HG02678 (cell line): Measurements from ENCODE around the gene TMEM266.

Source experiments
- ATAC-seq: cut with Tn5 transposase; IDR thresholded peaks from one replicate; pipeline ENCODE4 v1.9.1; 2021; ENCODE audit warnings: mild to moderate bottlenecking, moderate library complexity; ENCODE audit not compliant: unreplicated experiment

TMEM266 gene

DNA sequence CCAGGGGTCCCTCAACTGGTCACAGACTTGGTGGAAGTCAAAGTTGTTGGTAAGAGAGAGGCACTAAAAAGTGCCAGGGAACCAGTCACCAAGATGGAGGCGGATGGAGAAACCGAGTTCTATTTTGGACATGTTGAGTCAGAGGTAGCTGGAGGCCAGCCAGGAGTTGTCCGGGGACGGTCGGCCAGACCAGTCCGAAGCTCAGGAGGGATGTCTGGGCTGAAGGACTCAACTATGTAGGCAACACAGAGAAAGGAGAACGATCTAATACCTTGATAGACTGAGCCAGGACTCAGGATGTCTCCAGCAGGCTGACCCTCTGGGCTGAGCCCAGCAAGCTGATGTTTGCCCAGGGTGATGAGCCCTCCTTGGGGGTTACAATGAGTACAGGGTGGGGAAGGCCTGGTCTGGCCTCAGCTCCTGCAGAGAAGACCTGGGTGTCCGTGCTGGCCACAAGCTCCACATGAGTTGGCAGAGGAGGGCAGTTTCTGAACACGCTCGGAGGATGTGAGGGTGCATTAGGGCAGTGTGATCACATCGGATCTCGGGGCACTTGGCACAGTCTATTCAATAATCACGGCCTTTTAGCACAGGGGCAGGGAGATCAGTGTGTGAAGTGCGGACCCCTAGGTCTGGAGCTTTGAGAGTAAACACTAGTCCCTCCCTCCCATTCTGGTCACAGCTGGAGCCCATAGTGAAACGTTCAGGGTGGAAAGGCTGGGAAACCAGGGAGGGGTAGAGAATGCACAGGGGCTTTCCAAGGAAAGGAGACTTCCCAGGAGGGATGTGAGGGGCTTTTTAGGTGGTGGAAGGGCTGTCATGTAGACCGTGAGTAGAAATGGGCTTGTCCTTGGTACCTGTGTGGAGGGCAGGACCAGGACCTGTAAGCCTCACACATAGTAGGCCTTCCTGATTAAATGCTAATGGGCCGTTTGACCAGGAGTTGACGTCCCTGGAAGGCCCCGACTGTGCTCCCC is 139.6 kb downstream of the TMEM266 start:
- ATAC-seq, result no peak

DNA sequence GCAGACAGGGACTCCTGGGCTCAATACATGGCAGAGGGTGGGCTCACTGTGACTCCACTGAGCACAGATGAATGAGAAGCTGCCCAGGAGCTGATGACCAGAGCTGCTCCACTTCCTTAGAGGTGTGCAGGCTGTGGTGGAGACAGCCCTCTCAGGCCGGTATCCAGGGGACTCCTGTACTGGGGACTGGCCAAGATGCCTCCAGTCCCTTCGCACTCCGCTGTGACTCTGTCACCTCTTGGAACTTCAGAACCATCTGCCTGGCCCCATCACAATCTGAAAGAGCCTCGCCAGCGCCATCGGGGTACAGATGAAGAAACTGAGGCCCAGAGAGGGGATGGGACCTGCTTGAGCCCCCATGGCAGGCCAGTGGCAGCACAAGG is 140.3 kb downstream of the TMEM266 start:
- ATAC-seq, result no peak

DNA sequence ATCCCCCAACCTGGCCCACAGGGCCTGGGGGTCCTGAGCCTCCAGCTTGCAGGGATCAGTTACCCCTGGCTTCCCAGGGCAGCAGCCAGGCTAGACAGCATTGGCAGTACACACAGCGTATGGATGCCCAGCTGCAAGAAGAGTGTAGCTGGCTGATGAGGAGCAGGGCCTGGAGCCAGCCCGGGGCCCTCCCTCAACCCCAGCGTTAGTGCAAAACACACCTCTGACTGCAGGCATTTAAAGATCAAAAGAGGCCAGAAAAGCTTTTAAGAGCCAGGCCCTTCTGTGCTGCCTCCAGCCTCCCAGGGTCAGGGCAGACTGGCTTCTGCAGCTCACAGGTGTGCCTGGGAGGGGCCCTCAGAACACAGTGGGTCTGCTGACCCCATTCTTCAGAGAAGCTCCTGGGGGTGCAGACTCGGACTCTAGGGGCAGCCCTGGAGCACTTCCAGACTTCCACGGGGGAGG is 140.9 kb downstream of the TMEM266 start:
- no peak for ATAC-seq

DNA sequence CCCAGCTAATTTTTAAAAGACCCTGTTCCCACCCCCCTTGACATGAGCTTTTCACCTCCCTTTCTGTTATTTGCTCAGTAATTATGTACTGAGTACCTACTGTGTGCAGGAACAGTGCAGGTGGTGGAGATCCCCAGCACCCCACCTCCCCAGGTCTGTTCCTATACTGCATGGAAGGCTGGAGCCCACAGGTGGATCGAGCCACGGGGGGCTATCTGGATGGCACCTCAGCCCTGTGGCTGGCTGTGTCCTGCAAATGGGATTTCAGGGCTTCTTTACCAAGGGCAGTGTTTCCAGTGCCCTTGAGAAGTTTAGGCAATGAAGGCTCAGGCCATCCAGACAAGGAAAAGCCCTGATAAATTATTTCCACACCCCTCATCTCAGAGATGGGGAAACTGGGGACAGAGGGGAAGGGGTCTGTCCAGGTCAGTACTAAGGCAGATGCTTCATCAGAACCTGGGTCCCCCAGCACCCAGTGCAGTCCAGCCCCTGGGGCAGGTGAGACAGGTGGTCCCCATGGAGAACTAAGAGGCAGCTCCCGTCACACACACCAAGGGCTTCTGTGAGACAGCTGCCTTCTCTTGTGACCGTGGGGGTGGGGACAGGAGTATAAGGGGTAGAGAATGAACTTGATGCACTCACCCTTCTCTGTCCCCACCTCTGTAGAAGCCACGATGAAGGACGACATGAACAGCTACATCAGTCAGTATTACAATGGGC is 141.9 kb downstream of the TMEM266 start:
- no peak for ATAC-seq

DNA sequence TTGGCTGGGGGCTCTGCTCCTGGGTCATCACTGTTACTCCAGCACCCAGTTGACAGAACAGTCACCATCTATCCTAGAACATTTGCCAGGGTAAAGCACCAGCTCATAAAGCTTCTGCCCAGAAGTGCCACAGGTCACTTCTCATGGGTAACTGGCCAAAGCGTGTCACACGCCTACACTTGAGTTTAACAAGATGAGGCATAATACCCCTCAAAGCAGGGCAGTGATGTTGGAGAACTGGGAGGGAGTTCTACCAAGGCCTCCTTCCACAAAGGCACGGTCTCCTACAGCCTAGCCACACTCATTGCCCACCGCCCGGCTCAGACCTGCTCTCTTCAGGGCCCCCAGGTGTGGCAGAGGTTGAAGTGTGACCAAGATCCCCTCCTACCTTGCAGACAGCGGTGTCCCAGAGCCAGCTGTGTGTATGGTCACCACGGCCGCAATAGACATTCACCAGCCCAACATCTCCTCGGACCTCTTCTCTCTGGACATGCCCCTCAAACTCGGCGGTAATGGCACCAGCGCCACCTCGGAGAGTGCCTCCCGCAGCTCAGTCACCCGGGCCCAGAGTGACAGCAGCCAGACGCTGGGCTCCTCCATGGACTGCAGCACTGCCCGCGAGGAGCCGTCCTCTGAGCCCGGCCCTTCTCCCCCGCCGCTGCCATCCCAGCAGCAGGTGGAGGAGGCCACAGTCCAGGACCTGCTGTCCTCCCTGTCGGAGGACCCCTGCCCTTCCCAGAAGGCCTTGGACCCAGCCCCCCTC is 143.7 kb downstream of the TMEM266 start:
- ATAC-seq, result no peak

DNA sequence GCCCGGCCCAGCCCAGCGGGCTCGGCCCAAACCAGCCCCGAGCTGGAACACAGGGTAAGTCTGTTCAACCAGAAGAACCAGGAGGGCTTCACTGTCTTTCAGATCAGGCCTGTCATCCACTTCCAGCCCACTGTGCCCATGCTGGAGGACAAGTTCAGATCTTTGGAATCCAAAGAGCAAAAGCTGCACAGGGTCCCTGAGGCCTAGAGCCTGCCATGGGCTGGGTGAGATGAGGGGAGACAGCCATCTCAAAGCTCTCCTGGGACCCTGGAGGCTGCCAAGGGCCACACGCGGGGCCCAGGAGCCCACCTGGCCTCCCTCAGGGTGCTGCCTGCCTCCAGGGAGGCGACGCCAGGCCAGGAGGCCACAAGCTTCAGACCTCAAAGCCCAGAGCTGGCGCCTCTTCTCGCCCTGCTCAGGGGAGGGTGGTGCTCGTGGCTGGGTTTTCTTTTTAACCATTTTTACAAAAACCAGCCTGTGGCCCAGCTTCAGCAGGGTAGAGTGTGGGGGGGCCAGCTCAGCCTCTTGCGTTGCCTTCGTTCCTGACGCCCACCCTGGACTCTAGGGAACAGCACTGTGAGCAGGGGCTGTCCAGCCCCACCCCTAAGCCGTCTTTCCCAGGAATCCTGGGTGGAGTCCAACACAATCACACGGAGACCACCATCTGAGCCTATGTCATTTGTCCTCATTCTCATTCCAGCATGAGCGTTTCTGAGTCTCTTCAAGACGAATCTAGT is 144.5 kb downstream of the TMEM266 start:
- ATAC-seq, result no peak

DNA sequence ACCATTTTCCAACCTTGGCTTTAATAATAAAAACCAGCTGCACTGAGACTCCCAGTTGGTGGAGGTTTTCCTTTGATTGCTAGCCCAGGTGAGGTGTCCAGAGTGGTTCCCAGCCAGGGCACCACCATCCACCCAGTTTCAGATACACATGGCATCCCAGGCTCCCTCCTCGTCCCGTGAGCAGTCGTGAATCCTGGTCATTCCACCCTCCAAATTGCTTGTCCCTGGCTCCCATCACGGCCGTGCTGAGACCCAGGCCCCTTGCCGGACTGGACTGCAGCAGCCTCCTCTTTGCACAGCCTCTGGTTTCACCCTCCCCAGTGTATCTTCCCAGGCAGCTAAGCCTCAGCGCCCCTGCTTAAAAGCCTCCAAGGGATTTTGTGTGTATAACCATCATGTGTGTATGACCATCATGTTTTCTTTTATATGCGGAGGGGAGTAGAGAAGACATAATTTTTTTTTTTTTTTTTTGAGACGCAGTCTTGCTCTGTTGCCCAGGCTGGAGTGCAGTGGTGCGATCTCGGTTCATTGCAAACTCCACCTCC is 145.2 kb downstream of the TMEM266 start:
- no peak for ATAC-seq

DNA sequence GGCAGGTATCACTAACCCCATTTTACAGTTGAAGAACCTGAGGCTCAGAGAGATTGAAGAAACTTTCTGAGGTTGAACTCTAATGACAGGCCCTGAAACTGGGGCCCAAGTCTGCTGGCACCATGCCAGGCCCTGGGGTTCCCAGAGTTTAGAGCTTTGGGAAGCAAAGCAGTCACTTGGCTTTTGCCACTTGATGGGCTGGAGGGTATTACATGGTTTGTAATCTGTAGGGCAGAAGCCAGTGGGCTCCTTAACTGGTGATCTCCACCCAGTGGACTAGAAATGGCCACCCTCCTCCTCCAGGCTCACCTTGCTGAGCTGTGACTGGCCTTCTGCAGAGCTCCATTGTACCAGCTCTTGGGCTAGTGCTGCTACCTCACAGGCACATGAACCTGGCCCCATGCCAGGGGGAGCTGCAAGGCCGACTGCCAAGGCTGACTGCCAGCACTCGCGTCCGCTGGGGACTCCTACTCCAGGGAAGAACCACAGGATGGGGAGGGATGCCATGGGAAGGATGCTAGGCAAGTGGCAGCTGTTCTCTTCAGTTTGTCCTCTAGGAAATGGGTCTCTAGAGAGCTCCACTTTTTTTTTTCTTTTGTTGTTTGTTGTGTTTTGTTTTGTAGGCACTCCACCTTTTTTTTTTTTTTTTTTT is 146.7 kb downstream of the TMEM266 start:
- ATAC-seq, result no peak

DNA sequence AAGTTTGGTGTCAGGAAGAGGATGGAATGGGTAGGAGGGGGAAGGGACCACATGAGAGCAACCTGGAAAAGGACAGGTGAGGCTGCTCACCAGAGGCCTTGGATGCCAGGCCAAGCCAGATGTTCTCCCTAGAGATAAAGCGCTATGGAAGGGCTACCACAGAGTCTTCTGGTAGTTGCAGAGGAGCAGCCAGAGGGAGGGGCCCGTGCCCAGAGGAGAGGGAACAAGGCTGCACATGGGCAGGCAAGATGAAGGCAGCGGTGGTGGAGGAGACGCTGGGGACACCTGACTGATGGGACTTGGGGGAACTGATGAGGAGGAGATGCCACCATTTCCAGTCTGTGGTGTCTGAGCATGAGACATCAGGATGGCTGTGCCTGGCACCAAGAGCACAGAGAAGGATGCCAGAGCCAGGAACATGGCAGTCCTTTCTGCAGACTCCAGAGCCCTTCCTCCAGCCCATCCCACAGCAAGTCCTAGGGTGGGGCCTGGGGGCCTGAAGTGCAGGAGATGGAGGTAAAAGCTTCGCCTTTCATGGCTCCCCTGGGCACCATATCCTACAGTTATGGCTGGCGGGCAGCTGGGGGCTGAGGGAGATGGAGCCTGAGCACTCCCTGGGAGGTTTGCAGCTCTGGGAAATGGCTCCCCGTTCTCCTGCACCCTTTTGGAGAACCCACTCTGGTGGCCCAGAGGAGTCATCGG is 148.4 kb downstream of the TMEM266 start:
- ATAC-seq, result no peak

DNA sequence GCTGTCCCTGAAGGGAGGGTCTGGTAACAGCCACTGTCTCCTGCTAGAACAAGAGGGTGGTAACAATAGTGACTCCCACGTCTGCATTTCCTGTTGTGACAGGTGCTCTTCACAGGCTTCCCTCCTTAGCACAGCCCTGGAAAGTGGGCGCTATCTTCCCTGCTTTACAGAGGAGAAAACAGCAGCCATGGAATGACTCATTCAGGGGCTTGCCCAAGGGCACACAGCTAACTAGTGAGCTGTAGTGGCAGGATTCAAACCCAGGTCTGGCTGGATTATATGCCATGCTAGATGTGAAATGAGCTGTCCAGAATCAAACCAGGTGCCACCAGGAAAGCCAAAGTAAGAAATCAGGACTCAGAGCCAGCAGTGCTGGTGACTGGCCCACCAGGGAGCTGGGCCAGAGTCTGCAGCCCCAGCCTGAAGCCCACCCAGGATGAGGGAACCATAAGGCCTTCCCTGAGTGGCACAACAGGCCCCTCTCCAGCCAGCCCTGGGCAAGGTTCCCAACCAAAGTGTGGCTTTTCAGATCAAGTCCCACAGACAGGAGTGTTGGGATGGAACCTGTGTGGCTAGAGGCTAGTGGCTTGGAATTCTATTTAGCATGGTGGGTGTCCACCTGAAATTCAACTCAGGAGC is 149.1 kb downstream of the TMEM266 start:
- ATAC-seq, result no peak

DNA sequence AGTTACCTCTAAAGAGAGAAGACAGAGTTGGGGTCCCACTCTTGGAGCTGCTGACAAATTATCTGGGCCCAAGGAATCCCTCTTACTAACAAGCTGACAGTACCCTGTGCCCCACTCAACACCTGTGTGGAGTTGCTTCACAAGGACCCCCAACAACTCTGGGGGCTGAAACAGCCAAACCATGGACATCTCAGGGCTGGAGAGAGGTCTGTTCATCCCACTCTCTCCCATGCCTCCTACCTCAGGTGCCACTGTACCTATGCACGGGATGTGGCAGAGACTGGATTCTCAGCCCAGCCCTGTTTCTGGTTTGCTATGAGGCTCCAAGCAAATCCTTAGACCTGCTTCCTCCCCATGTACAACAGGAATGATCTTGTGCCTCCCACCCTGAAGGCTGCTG is 149.7 kb downstream of the TMEM266 start:
- no peak for ATAC-seq

DNA sequence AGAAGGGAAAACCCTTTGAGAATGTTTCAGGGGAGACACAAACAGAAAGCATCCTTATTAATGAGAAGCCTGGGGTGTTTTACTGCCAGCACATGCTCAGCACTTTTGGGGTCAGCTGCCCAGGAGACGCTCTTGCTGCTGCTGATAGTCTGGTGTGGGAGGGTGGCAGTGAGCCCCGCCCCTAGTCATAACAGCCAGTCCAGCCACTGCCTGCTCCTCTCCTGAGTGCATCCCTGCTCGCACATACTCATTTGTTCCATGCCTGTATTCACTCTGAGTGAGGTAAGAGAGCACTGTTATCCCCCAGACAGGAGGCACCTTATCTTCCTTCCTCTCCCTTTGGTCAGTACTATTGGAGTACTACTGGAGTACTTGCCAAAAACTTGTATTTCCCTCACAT is 150.2 kb downstream of the TMEM266 start:
- no peak for ATAC-seq

DNA sequence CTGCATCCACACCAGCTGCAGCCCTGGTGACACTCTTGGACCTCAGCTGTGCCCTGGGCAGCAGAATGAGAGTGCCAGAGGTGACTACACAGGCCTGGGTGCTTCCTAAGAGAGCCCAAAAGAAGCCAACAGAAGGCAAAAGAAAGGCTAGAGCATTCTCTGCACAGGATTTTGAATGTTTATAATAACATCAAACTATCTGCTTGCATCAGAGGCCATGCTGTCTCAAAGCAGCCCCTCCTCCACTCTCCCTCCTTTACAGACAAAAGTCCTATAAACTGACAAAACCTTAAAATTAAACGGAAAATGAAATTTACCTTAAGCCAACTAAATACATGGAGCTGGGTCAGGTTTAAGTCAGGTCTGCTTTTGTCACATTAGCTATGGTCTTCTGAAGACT is 155.8 kb downstream of the TMEM266 start:
- ATAC-seq, result no peak

DNA sequence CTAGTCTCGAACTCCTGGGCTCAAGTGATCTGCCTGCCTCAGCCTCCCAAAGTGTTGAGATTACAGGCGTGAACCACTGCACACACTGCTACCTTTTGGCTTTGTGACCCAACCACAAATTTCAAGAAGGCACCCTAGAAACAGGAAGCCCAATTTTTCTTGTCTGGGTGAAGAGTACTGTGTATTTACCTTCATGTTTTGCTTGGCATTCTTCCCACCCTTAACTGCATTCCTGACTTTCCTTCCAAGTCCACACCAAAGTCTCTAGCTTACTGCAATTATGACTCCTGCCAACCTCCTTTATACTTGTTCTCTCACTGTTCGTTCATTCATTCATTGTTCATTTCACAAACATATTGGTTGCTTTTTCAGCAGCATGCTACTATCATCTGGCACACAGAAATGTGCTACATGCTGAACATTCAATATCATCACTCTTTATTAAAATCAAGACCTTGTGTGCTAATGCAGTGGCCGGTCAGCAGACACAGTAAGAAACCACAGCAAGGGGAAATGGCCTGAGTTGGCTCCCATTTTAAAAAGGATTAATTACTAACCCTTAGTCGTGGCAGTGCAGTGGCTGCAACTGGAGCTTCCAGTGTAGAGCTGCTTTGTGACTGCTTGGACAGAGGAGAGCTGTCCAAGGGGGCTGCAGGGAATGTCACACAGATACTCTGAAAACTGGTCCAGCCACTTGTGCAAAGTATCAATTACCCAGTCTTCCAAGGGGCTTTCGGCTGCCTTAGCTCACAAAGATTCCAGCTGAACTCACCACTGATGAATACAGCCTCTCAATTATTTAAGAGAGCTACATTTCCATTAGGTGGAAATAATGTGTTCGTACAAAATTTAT is 157.5 kb downstream of the TMEM266 start:
- no peak for ATAC-seq

DNA sequence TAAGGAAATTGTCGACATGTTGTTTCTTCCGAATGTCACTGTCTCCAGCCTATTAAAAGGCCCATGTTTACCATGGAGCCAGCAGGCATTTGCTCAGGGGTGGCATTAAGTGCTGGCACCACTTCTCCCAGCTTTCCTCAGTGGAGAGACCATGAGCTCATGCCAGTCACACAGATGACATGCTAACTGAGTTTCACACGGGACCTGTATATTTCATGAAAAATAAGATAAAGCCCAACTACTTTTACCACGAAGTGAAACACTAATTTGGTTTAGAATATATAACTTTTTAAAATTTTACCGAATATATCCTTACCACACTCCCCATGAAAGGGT is 158.1 kb downstream of the TMEM266 start:
- no peak for ATAC-seq

DNA sequence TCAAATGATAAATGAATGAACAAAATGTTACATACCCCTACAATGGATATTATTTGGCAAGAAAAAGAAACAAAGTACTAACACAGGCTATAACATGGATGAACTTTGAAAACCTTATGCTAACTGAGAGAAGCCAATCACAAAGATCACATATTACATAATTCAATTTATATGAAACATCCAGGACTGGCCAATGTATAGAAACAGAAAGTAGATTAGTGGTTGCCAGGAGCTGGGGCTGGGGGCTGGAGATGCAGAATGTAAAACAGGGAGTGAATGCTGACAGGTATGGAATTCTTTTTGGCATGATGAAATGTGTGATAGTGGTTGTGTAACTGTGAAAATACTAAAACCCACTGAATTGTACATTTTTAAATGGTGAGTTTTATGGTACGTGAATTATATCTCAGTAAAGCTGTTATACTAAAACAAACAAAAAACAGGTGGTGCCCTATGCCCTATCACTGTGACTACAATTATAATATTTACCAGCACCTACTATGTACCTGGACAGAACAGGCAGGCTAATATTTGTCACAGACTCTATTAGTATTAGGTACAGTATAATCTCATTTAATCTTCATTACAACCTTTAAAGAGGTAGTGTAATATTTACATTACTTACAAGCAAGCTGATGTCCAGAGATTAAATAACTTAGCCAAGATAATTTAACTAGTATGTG is 161.4 kb downstream of the TMEM266 start:
- ATAC-seq, result no peak

DNA sequence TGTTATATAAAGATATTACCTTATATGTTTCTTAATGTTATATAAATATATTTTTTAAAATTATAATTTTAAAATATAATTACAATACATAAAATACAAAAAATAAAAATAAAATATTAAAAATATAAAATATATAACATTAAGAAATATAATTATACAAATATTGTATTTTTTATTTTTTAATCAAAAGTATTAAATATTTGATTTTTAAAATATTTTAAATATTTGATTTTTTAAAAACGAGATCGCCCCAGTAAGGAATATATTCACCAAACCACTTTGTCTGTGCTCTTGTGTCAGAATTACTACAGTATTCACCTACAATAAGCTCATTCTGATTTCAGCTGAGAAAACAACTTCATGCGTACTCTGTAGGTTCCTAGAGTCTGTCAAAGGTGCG is 162.4 kb downstream of the TMEM266 start:
- no peak for ATAC-seq
